ENCODE results near the gene KMT2E.
"Not testable (repeated sequence)": the region's sequence is repeated elsewhere in the genome, so short reads cannot be mapped to it uniquely, and the experiment has no call there.

KMT2E gene

GRCh38 chr7:105027176-105027853 is 13.3 kb downstream of the KMT2E start:
- DNase-seq (ENCODE audit: low read depth in 2 of 2): no peak

- no peak for DNase-seq (ENCODE audit: low read depth in 2 of 2)
Observed at GRCh38 chr7:105028004-105028403, 14.0 kb downstream of the KMT2E start.

- DNase-seq (ENCODE audit: low read depth in 2 of 2): not testable (repeated sequence)
Observed at GRCh38 chr7:105028941-105029340, 14.9 kb downstream of the KMT2E start.

GRCh38 chr7:105030447-105030846 is 16.4 kb downstream of the KMT2E start:
- DNase-seq (ENCODE audit: low read depth in 2 of 2): no peak

- DNase-seq (ENCODE audit: low read depth in 2 of 2): no peak
Observed at GRCh38 chr7:105032553-105033214, 18.7 kb downstream of the KMT2E start.

GRCh38 chr7:105035349-105035748 is 21.3 kb downstream of the KMT2E start:
- DNase-seq (ENCODE audit: low read depth in 2 of 2): no peak

- no peak for DNase-seq (ENCODE audit: low read depth in 2 of 2)
Observed at GRCh38 chr7:105036217-105037168, 22.5 kb downstream of the KMT2E start.

- DNase-seq (ENCODE audit: low read depth in 2 of 2): no peak
Observed at GRCh38 chr7:105037319-105037718, 23.3 kb downstream of the KMT2E start.

- no peak for DNase-seq (ENCODE audit: low read depth in 2 of 2)
Observed at GRCh38 chr7:105044449-105045070, 30.6 kb downstream of the KMT2E start.

- DNase-seq (ENCODE audit: low read depth in 2 of 2): no peak
Observed at GRCh38 chr7:105046414-105046813, 32.4 kb downstream of the KMT2E start.

GRCh38 chr7:105047932-105048331 is 33.9 kb downstream of the KMT2E start:
- DNase-seq (ENCODE audit: low read depth in 2 of 2): no peak

GRCh38 chr7:105050493-105050892 is 36.5 kb downstream of the KMT2E start:
- no peak for DNase-seq (ENCODE audit: low read depth in 2 of 2)

GRCh38 chr7:105050899-105051298 is 36.9 kb downstream of the KMT2E start:
- DNase-seq (ENCODE audit: low read depth in 2 of 2): not testable (repeated sequence)

GRCh38 chr7:105055084-105055483 is 41.1 kb downstream of the KMT2E start:
- DNase-seq (ENCODE audit: low read depth in 2 of 2): no peak

- DNase-seq (ENCODE audit: low read depth in 2 of 2): no peak
Observed at GRCh38 chr7:105055621-105056020, 41.6 kb downstream of the KMT2E start.

- no peak for DNase-seq (ENCODE audit: low read depth in 2 of 2)
Observed at GRCh38 chr7:105057472-105057871, 43.5 kb downstream of the KMT2E start.

GRCh38 chr7:105060437-105060836 is 46.4 kb downstream of the KMT2E start:
- no peak for DNase-seq (ENCODE audit: low read depth in 2 of 2)

GRCh38 chr7:105060923-105061322 is 46.9 kb downstream of the KMT2E start:
- no peak for DNase-seq (ENCODE audit: low read depth in 2 of 2)

GRCh38 chr7:105065104-105065503 is 51.1 kb downstream of the KMT2E start:
- no peak for DNase-seq (ENCODE audit: low read depth in 2 of 2)

- no peak for DNase-seq (ENCODE audit: low read depth in 2 of 2)
Observed at GRCh38 chr7:105067691-105068090, 53.7 kb downstream of the KMT2E start.

GRCh38 chr7:105068886-105069285 is 54.9 kb downstream of the KMT2E start:
- DNase-seq (ENCODE audit: low read depth in 2 of 2): no peak

- no peak for DNase-seq (ENCODE audit: low read depth in 2 of 2)
Observed at GRCh38 chr7:105073143-105073542, 59.1 kb downstream of the KMT2E start.

All from stimulated activated CD4-positive, alpha-beta T cell treated with anti-CD3 and anti-CD28 coated beads, Interleukin-4, amount 100 ng/mL, for 48 hours (primary cell).